Stimulated activated CD4-positive, alpha-beta T cell treated with anti-CD3 and anti-CD28 coated beads, TNF-alpha, amount 100 ng/mL, for 48 hours (primary cell): ENCODE measurements around the gene WBP11.

ENCODE experiments used
- DNase-seq, 3 donors: peaks; one replicate each; pipeline ENCODE4 v3.0.0-alpha.2; 2020; ENCODE audit warnings: low read depth in 3 of 3

WBP11 gene

GRCh38 chr12:14803011-14803829, at the start of gene WBP11, which contains the start of gene C12orf60:
Gene WBP11, minus strand, starts transcription at chr12:14803478. Its CDS starts 2,095 bp downstream, at chr12:14801383.
Gene C12orf60, plus strand, starts transcription at chr12:14803670. Its CDS starts 19,266 bp downstream, at chr12:14822936.
- peak; percentile 68 to 85 (median 74) for DNase-seq

- DNase-seq, result no peak
These were observed 49.6 kb upstream of the WBP11 start for GRCh38 chr12:14852880-14853279.

- DNase-seq, result no peak
These were observed 47.8 kb upstream of the WBP11 start for GRCh38 chr12:14850929-14851663.

- DNase-seq, result no peak
These were observed 46.4 kb upstream of the WBP11 start for GRCh38 chr12:14849661-14850060.

- no peak for DNase-seq
These were observed 43.8 kb upstream of the WBP11 start for GRCh38 chr12:14846876-14847580.

GRCh38 chr12:14846042-14846587, 42.8 kb upstream of the WBP11 start:
- no peak for DNase-seq

GRCh38 chr12:14845350-14845750, 42.1 kb upstream of the WBP11 start:
- DNase-seq, result peak in 2 of 3 donors; percentile 4 to 8

GRCh38 chr12:14844401-14844800, 41.1 kb upstream of the WBP11 start:
- no peak for DNase-seq

- DNase-seq, result no peak
These were observed 40.2 kb upstream of the WBP11 start, which contains the start of gene ART4 for GRCh38 chr12:14843425-14843887. Gene ART4, minus strand, starts transcription at chr12:14843526. Its CDS starts 413 bp downstream, at chr12:14843113.

GRCh38 chr12:14842315-14842714, 39.0 kb upstream of the WBP11 start:
- DNase-seq, result no peak

GRCh38 chr12:14841761-14842160, 38.5 kb upstream of the WBP11 start:
- DNase-seq, result no peak

GRCh38 chr12:14840616-14841015, 37.3 kb upstream of the WBP11 start:
- DNase-seq, result no peak

- no peak for DNase-seq
These were observed 36.0 kb upstream of the WBP11 start for GRCh38 chr12:14839262-14839661.

GRCh38 chr12:14836336-14837210, 33.3 kb upstream of the WBP11 start:
- no peak for DNase-seq

- DNase-seq, result no peak
These were observed 31.2 kb upstream of the WBP11 start for GRCh38 chr12:14834509-14834908.

GRCh38 chr12:14833952-14834351, 30.7 kb upstream of the WBP11 start:
- DNase-seq, result no peak

- DNase-seq, result no peak
These were observed 30.1 kb upstream of the WBP11 start for GRCh38 chr12:14833336-14833735.

GRCh38 chr12:14828892-14829291, 25.6 kb upstream of the WBP11 start:
- DNase-seq, result no peak

- DNase-seq, result no peak
These were observed 23.8 kb upstream of the WBP11 start for GRCh38 chr12:14827043-14827442.

- no peak for DNase-seq
These were observed 23.2 kb upstream of the WBP11 start for GRCh38 chr12:14826491-14826890.

GRCh38 chr12:14825256-14825655, 22.0 kb upstream of the WBP11 start:
- DNase-seq, result no peak
